ENCODE measurements around the gene CTU1.

Gene CTU1

DNA sequence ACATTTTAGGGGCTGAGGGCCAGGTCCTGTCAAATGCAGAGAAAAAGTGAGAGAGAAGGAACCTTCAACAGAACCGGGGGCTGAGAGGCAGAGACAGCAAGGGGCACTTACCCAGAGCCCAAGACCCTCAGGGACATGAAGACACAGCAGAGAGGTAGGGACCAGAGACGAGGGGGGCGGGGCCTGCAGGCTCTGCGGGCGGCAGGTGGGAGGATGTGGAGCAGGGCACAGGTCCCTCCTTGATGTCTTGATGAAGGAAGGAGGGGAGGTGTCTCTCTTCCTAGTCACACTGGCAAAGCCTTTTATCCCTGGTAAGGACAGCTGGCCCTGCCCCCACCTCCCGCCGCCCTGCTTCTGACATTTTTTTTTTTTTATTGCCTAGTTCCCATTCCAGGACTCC, 25.6 kb downstream of the CTU1 start, which contains the start of gene KLK14:
TSS of gene KLK14 (minus strand) at position 277 of the 400 bp plus-strand sequence. CDS start at position 4, 273 bp downstream.
- no peak for DNase-seq (ENCODE audit: low read depth, low spot score)

- DNase-seq (ENCODE audit: low read depth, low spot score), result no peak
Measured at GRCh38 chr19:51081476-51081875, 26.7 kb downstream of the CTU1 start.

DNA sequence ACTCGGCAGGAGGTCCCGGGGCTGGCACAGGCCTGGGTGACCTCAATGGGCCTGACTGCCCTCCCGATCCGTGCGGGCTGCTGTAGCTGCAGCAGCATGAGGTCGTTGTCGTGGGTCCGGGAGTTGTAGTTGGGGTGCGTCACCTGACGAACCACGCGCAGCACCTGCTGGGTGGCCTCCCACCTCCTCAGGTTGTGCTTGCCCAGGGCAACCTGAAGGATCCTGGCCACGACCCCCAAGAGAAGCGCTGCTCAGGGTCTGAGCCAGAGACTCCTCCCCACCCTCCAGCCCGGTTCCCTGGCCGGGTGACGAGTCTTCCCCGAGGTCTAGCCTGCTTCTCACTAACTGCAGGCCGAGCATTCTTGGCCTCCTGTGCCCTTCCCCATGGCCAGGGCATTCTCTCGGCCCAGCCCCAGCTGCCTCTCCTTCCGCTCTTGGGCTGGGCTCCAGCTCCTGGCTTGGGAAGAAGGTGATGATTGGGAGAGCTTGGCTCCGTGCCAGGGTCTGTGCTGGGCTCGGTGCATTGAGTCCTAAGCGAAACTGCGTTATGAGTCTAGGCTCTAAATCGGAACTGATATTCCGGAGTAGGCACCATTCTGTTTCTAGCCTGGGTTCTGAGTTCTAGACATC, 28.6 kb downstream of the CTU1 start:
- no peak for DNase-seq (ENCODE audit: low read depth, low spot score)

DNA sequence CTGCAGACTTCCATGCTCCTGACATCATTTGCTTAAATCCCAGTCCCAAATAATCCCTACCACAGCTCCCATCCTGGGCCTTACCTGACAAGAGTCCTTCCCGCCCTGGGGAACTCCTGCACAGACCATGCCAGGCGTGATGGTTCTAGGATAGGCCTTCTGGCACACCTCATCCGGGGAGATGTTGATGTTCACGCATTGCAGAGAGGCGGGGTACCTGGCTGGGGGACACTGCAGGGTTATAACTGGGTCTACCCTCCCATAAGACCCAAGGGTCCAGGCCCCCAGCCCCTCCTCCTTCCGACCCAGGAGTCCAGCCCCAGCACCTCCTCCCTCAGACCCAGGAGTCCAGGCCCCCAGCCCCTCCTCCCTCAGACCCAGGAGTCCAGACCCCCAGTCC, 29.5 kb downstream of the CTU1 start:
- DNase-seq (ENCODE audit: low read depth, low spot score), result no peak

GRCh38 chr19:51078104-51078503, 30.1 kb downstream of the CTU1 start:
- DNase-seq (ENCODE audit: low read depth, low spot score), result no peak

GRCh38 chr19:51076631-51077213, 31.5 kb downstream of the CTU1 start:
- DNase-seq (ENCODE audit: low read depth, low spot score), result no peak

GRCh38 chr19:51075998-51076397, 32.2 kb downstream of the CTU1 start:
- no peak for DNase-seq (ENCODE audit: low read depth, low spot score)

GRCh38 chr19:51071095-51071405, 37.2 kb downstream of the CTU1 start:
- DNase-seq (ENCODE audit: low read depth, low spot score), result no peak

GRCh38 chr19:51070334-51071094, 37.7 kb downstream of the CTU1 start:
- no peak for DNase-seq (ENCODE audit: low read depth, low spot score)

DNA sequence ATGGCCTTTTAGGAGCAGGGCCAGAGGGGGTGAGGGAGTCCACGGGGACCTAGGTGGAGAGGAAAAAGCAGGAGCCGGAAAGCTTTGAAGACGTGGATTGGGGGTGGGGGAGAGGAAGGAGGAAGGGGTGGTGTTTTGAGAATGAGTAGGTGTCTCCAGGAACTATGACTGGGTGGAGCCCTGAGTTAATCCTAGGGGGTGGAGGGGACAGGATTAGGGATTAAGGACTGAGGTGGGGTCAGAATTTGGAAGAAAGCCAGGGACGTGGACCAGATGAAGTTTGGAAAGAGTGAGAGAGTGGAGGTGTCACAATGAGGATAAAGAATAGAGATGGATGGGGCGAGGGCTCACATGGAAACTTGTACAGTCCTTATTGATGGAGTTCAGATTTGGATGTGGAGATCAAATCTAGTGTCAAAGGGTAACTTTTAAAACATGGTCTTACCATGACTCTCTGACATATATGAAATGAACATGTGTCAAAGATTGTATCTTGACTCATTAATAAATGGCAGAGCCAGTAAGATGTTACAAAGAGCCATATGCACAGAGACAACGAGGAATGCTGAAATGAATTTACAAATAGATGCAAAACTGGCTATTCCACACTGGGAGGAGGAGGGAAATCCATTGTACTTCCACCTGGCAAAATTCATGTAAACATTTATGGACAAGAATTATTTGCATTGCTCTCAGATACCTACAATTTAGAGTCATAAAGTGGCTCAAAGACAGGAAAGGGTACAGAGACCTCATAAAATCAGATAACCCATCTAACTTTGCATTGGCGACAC, 41.6 kb downstream of the CTU1 start:
- DNase-seq (ENCODE audit: low read depth, low spot score), result no peak

GRCh38 chr19:51065221-51065960, 42.8 kb downstream of the CTU1 start:
- DNase-seq (ENCODE audit: low read depth, low spot score), result no peak

- DNase-seq (ENCODE audit: low read depth, low spot score), result no peak
Measured at GRCh38 chr19:51064534-51065220, 43.5 kb downstream of the CTU1 start, which contains the start of gene KLK13. Gene KLK13, minus strand, starts transcription at chr19:51065092. Its CDS starts 25 bp downstream, at chr19:51065067.

GRCh38 chr19:51063664-51064063, 44.5 kb downstream of the CTU1 start:
- DNase-seq (ENCODE audit: low read depth, low spot score), result no peak

DNA sequence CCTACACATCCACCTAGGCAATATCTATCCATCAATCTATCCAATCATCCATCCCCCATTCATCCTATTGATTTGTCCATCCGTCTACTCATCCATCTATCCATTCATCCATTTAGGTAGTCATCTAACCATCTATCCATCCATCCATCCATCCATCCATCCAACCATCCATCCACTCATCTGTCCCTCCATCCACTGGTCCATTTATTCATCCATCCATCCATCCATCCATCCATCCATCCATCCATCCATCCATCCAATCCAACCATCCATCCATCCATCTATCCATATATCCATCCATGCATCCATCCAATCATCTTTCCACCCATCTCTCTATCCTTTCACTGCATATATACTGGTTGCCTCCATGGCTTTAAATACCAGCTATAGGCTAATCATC, 47.2 kb downstream of the CTU1 start:
- DNase-seq (ENCODE audit: low read depth, low spot score), result no peak

DNA sequence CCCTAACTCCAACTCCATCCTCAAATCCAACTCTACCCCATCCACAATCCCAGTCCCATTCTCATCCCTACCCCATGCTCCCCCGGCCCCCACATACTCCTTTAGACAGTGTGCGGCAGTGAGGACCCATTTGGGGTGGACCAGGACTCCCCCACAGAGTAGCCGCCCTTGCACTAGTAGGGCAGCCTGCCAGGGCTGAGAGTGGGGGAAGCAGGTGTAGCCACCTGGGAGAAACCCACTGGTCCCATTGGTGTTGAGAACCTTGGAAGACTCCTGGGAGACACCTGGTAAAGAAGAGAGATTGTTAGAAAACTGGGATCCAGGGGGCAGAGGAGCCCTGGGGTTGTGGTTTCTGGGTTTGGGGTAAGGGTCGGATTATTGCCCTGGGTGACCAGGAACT, 47.9 kb downstream of the CTU1 start:
- no peak for DNase-seq (ENCODE audit: low read depth, low spot score)

DNA sequence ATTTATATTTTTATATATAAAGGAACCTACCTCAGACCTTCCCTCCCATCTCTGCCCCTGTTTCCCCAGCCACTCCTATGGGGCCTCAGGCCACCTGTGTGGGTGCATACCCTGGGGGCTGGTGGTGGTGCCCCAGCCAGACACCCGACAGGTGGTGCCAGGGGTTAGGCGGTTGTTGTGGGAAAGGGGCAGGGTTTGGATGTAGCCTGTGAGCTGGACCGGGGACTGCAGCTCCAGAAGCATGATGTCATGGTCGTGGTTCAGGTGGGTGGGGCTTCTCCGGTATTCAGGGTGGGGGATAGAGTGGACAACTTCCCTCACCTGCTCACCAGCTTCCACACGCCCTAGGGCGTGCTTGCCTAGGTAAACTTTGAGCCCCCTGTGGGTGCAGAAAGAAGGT, 48.5 kb downstream of the CTU1 start:
- DNase-seq (ENCODE audit: low read depth, low spot score), result no peak

GRCh38 chr19:51055866-51056265, 52.3 kb downstream of the CTU1 start:
- no peak for DNase-seq (ENCODE audit: low read depth, low spot score)
